HG03565 (cell line): ENCODE data around the gene FCRLA.
"Not testable (repeated sequence)": the region's sequence is repeated elsewhere in the genome, so short reads cannot be mapped to it uniquely, and the experiment has no call there.

Experiments
- ATAC-seq: cut with Tn5 transposase; IDR thresholded peaks from one replicate; pipeline ENCODE4 v1.9.1; 2021; ENCODE audit warnings: mild to moderate bottlenecking, moderate library complexity; ENCODE audit not compliant: unreplicated experiment

Gene FCRLA

DNA sequence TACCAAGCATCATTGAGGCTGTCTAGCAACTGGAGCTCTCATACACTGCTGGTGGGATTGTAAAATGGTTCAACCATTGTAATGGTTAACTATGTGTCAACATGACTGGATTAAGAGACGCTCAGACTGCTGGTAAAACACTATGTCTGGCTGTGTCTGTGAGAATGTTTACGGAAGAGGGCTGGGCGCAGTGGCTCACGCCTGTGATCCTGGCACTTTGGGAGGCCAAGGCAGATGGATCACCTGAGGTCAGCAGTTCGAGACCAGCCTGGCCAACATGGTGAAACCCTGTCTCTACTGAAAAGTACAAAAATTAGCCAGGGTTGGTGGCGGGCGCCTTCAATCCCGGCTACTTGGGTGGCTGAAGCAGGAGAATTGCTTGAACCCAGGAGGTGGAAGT lies 4.8 kb upstream of the FCRLA start:
- no peak for ATAC-seq

DNA sequence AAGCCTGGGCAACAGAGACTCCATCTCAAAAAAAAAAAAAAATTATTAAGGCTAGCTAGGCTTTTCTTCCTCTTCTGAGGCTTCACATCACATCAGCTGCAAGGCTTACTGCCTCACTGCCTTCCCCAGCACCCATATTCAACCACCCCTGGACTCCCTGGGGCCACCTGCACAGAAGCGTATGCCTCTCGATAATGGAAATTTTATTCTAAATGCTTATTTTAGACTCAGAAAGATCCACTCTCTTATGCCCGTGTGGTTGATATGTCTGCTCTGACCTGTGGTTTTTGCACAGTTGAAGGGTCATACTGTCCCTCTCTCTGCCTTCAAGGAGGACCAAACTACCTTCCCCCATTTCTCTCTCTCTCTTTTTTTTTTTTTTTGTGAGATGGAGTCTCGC lies 1.5 kb upstream of the FCRLA start:
- no peak for ATAC-seq

DNA sequence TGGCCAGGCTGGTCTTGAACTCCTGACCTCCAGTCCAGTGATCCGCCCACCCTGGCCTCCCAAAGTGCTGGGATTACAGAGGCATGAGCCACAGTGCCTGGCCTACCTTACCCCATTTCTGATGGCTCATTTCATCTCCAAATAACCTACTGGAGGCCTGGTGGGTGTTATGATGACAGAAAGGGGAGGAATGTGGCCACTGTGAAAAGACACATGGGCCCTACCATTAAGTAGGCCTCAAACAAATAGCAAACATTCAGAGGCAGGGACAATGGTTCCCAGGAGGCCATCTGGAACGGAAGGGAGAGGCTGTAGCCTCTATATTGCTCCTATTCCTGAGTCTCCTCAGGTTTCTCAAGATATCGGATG lies 932 bp upstream of the FCRLA start:
- ATAC-seq = no peak

DNA sequence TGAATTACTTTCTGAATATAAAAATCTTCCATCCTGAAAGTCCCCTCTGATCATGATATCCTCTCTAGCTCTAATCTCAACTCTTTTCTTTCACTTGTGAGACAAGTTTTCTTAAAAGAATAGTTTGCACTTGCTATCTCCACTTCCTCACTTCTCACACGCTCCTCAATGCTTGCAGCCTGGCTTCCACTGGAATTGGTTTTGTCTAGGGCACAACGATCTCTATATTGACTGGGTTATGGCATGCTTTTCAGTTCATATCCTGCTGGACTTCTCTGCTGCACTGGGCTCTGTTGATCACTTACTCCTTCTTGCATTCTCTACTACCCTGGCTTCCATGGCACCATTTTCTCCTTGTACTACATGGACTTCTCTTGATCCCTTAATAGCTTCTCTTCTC lies 474 bp downstream of the FCRLA start:
- ATAC-seq = no peak

DNA sequence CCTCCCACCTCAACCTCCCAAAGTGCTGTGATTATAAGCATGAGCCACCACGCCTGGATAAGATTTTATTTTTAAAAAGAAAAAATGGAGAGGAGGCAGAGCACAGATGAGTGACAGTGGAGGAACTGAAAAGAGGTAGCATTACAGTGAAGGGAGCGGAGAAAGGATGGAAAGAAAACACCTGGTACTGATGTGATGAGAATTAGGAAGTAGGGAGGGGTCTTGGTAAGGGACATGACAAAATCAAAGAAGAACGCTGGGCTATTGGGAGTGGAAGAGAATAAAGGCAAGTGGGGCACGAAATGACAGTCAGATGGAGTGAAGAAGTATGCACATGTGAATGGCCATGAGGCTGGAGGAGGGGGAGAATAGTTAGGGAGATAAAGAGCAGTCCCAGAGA lies 2.3 kb downstream of the FCRLA start:
- no peak for ATAC-seq

DNA sequence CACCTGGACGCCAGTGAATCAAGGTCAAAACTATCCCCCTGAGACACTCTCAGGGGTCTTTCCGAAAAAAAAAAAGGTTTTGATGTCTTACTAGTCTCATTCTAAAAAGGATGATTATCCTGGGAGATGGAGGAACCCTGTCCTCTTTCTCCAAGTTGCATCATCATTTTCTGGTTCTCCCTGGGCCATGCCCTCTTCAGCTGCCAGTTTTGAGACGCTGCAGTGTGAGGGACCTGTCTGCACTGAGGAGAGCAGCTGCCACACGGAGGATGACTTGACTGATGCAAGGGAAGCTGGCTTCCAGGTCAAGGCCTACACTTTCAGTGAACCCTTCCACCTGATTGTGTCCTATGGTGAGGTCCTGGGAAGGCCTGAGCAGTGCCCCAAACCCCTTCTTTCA lies 3.5 kb downstream of the FCRLA start:
- no peak for ATAC-seq

DNA sequence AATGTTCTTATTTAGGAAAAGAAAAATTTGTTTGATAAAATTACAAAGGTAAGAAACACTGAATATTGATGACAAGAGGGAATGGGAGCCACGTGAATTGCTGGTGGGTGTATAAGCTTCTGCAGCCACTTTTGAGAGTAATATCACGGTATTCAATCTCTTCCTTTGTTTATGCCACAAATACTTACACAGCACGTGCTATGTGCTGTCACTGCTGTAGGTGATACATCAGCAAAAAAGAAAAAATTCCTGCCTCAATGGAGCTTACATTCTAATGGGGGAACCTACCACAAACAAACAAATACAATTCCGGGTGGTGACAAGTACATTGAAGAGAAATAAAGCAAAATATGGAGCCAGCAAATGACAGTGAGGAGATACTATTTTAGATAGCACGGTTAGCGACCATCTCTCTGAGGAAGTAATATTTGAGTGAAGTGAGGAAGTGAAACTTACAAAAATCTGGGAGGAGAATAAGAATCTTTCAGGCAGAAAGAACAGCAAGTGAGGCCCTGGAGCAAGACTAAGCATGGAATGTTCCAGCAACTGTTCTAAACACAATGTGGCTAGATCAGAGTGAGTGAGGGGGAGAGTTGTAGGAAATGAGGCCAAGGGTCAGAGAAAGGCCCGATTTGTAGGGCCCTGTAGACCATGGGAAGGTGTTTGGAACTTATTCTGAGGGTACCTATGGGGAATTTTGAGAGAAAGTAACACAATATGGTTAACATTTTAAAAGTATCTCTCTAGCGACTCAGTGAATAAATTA lies 11.7 kb downstream of the FCRLA start:
- peak; percentile 43 for ATAC-seq

DNA sequence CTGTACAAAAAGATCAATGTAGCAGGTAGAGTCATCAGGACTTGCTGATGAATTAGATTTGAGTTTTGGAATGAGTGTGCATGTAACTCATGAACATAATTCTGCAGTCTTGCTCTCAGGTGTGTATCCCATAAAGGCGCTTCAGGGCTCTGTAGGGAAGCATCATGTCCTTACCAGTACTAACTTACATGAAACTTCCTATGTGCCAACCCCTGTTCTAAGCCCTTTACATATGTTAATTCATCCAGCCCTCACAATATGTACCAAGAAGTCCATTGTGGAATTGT lies 12.2 kb downstream of the FCRLA start:
- ATAC-seq = peak; percentile 28

DNA sequence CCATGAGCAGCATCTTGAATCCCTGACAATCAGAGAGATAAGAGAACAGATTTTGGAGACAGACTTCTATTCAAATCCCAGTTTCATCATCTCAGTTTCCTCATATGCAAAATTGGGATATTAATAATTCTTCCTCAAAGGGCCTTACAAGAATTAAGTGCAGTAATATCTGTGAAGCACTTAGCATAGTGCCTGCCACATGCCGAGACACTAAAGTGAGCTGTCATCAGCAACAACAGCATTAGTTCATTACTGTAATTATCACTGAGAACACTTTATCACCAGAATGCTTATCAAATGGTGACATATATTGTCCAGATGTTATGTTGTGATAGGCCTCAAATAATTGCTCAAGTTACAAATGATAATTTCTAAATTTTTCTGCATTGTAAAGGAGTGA lies 13.4 kb downstream of the FCRLA start:
- ATAC-seq = no peak

DNA sequence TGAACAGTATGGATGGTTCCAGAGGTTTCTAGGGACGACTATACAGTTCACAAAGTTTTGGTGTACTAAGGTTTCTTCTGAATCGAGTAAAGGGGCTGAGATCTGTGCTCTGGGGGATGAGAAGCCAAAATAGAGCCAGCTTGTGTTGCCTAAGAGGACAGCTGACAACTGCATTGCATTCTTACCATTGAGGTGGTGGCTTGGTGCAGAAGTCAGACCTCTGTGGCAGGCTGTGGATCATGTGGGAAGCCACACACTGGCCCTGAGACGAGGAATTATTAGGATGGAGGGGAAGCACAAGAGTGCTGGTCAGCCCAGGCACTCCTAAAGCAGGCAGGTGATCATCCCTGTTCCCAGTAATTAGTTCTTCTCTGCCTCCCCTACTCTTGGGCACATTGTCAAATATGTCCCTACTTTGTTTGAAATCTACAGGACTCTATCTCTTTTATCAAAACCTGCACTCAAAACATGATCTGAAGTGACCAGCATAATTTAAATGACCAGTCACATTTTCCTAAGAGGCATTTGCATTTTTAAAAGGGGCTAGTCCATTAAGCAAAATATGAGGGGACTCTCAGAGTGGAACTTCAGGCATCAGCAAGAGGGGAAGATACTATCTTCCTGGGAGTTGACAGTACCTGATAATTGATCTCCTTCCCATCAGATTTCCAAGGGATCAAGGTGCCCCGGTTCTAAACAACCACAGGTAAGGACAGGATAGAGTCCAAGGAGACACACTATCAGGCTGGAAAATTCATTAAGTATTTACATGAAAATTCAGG lies 14.1 kb downstream of the FCRLA start, which contains the start of gene FCRLB:
FCRLB (plus strand) TSS at position 589 of the 782 bp plus-strand sequence. CDS start 1,129 bp downstream, outside the sequence.
- ATAC-seq = no peak

DNA sequence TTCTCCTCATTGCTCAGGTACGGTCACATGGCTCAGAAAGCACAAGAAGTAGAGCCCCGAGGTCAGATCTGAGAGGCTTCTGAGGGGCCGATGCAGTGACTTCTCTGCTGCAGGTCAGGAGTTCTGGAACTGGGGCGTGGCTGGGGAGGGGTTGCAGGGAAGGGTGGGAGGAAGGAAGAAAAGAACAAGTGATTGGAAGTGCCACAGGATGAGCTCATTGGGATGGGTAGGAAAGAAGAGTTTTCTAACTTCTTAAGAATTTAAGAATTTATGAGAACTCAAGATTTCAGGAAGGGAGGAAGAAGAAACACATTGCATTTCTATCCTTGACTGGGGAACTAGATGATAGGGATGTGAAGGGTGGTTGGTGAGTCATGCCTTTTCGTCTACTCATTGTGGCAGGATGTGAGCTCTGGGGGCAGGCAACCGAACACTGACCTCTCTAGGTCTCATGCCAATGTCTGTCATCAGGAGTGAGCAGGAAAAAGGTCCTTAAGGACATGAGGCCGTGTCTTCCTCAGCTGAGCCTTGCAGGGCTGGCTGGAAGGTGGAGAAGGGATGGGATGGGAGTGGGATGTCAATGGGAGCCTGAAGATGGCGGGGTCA lies 14.8 kb downstream of the FCRLA start:
- no peak for ATAC-seq

DNA sequence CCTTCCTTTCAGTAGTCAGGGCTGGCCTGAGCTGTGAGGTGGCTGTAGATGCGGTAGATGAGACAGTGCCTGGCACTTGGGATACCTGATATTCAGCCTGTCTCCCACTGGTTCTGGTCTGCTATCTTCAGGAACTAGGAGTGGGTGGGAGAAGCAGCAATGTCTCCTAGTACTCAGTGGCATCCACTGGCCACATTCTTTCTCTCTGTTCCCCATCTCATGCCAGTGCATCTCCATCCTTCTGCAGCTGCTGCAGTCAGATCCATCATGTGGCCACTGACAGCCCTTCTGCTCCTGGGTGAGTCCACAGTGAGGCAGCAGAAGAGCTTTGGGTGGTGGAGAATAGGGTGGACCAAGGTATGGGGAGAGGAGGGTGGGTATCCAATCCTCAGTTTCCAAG lies 15.4 kb downstream of the FCRLA start:
- ATAC-seq = no peak

DNA sequence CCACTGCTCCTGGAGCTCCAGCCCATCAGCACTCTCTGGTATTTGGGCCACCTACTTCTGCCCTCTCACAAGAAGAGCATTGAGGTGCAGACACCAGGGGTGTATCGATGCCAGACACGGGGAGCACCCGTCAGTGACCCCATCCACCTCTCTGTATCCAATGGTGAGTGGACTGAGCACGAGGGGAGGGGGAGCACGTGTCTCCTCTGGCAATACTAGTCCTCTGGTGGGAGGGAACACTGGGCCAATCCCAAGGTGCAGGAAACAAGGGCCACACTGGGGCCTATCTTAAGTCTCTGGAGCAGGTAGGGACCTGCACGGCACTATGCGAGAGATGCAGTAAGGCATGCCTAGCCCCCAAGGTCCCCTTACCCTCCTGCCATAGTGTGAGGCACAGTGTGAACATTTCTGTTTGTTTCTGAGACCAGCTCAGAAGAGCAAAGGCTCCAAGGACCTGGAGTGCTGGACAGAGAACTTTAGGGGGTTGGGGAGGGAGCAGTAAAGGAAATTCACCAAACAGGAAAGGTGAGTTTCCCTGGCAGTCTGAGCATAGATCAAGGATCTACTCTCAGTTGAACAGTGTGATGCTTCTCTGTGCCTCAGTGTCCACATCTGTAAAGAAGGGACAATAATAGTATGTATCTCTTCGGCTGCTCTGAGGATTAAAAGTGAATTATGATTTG lies 16.6 kb downstream of the FCRLA start:
- no peak for ATAC-seq

DNA sequence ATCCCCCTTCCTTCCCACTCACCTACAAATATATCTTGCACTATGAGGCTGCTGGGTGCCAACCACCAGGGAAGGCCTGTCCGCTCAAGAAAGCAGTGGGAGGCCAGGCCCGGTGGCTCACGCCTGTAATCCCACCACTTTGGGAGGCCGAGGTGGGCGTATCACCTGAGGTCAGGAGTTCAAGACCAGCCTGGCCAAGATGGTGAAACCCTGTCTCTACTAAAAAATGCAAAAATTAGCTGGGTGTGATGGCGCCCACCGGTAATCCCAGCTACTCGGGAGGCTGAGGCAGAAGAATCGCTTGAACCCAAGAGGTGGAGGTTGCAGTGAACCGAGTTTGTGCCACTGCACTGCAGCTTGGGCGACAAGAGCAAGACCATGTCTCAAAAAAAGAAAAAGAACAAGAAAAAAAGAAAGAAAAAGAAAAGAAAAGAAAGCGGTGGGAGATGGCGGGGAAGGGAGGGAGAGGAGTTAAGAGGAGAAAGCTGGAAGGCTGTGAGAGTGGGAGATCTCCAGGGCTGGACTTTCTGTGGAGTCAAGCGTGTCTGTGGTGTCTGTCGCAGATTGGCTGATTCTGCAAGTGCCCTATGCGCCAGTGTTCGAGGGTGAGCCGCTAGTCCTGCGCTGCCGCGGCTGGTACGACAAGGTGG lies 18.4 kb downstream of the FCRLA start:
- not testable (repeated sequence) for ATAC-seq

DNA sequence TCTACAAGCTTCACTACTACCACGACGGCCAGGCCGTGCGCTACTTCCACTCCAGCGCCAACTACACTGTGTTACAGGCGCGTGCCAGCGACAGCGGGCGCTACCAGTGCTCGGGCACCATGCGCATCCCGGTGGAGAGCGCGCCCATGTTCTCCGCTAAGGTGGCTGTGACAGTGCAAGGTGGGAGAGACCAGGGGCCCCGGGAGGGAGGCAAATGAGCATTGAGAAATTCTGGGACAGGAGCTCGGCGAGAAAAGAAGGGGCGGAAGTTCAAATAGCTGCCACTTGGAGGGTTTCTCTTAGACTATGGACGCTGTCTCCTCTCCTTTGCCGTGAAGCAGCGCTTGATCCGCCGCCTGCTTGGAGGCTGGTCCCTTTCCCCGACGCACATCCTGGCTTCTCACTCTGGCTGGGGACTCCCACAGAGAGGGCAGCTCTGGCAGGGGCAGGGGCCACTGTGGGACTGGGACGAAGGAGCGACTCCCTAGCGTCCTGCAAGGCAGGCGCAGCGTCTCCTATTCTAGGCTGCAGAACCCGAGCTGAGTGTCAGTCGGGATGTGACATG lies 19.0 kb downstream of the FCRLA start:
- ATAC-seq = no peak

DNA sequence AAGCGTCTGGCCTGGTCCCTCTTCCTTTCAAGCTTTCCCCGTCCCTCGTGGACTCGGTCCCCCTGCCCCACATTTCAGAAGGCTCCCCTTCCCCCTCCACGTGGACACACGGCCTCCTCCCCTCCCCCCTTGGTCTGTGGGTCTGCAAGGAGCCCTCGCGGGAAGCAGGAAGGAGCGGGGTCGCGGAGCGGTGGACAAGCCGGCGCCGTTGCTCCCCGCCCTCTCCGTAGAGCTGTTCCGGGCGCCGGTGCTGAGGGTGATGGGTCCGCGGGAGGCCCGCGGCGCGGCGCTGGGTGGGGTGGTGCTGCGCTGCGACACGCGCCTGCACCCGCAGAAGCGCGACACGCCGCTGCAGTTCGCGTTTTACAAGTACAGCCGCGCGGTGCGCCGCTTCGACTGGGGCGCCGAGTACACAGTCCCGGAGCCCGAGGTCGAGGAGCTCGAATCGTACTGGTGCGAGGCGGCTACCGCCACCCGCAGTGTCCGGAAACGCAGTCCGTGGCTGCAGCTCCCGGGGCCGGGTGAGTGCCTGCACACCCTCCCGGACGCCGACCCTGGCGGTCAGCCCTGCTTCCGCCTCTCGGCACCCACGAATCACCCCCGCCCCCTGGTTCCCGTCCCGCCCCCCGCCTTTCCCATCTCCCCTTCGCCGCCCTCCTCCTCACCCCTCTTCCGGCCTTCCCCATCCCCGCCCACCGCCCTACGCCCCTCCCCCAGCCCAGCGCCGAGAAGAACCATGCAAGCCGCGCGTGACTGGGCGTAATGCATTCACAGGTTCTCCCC lies 19.6 kb downstream of the FCRLA start:
- peak; percentile 28 for ATAC-seq

DNA sequence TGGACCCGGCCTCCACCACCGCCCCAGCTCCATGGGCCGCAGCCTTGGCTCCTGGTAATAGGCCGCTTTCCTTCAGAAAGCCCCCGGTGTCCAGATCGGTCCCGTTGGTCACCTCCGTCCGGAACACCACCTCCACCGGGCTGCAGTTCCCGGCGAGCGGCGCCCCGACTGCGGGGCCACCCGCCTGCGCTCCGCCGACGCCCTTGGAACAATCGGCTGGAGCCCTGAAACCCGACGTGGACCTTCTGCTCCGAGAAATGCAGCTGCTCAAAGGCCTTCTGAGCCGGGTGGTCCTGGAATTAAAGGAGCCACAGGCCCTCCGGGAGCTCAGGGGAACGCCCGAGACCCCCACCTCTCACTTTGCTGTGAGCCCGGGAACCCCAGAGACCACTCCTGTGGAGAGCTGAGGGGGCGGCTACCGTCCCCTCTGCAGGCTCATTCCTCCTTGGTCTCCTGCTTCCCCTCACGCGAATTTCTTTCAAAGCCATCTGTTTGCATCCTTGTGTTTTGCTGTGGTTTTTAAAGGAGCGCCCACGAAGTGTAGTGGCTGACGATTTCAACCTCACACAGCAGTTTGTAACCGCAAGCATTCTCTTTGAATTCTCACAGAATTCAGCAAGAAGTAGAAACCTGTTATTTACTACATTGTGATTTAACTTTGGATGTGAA lies 20.4 kb downstream of the FCRLA start:
- ATAC-seq = no peak

DNA sequence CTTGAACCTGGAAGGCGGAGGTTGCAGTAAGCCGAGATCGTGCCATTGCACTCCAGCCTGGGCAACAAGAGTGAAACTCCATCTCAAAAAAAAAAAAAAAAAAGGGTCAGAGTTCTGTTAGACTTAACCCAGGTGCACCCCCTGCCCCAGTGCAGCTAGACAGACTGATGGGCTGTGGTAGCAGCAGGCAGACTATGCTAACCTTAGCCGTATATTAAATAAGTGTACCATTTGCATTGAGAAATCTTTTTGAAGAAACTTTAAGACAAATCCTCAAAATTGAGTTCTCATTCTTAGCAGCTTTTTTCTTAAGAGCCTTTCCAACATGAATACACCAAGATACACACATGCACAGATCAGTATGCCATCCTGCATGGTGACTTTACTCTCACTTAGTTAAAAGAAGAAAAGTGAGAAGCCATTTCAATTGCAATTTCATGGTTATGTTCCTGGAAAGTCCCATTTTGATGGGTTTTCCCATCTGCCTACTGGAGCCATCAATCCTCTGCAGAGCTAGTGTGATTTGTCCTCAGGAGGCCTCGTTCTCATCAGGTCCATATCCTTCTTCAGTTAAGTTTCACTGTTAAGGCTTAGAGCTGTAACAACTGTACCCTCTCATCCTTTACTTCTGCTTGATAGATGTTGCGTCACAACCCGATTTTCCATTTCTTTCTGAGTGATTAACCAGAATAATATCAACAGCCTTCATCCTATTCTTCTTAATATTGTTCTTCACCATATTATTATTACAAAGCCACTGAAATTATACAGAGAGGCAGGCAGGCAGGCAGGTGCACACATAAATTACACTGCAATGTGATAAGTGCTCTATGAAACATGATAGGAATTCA lies 21.6 kb downstream of the FCRLA start:
- ATAC-seq = no peak
